Activated CD4-positive, alpha-beta T cell treated with anti-CD3 and anti-CD28 coated beads, Interleukin-2, amount 50 U/mL, for 24 hours (primary cell): ENCODE measurements around the gene FNDC3B.

Experiments
- DNase-seq, 2 donors: peaks; one replicate each; pipeline ENCODE4 v3.0.0-alpha.2; 2020; ENCODE audit warnings: low read depth in 1 of 2, low spot score in 1 of 2

FNDC3B gene

GRCh38 chr3:172072543-172072942, 33.2 kb downstream of the FNDC3B start:
- DNase-seq = no peak

GRCh38 chr3:172073262-172073915, 34.0 kb downstream of the FNDC3B start:
- DNase-seq = no peak

- no peak for DNase-seq
These were observed 34.7 kb downstream of the FNDC3B start for GRCh38 chr3:172074032-172074431.

- DNase-seq = no peak
These were observed 35.2 kb downstream of the FNDC3B start for GRCh38 chr3:172074586-172074985.

- no peak for DNase-seq
These were observed 36.8 kb downstream of the FNDC3B start for GRCh38 chr3:172076212-172076611.

- no peak for DNase-seq
These were observed 37.9 kb downstream of the FNDC3B start for GRCh38 chr3:172077197-172077757.

- DNase-seq = no peak
These were observed 38.9 kb downstream of the FNDC3B start for GRCh38 chr3:172078244-172078643.

GRCh38 chr3:172078721-172079120, 39.3 kb downstream of the FNDC3B start:
- no peak for DNase-seq

GRCh38 chr3:172079326-172079976, 40.1 kb downstream of the FNDC3B start:
- no peak for DNase-seq

- no peak for DNase-seq
These were observed 41.1 kb downstream of the FNDC3B start for GRCh38 chr3:172080503-172080902.

- DNase-seq = no peak
These were observed 42.9 kb downstream of the FNDC3B start for GRCh38 chr3:172082269-172082668.

GRCh38 chr3:172082820-172083513, 43.6 kb downstream of the FNDC3B start:
- DNase-seq = no peak

- DNase-seq = no peak
These were observed 44.6 kb downstream of the FNDC3B start for GRCh38 chr3:172083995-172084409.

- DNase-seq = no peak
These were observed 45.6 kb downstream of the FNDC3B start for GRCh38 chr3:172084871-172085556.

GRCh38 chr3:172085557-172085895, 46.1 kb downstream of the FNDC3B start:
- DNase-seq = no peak

GRCh38 chr3:172086071-172086470, 46.7 kb downstream of the FNDC3B start:
- DNase-seq = no peak

- no peak for DNase-seq
These were observed 47.8 kb downstream of the FNDC3B start for GRCh38 chr3:172087198-172087597.

GRCh38 chr3:172087602-172088580, 48.5 kb downstream of the FNDC3B start:
- DNase-seq = no peak

GRCh38 chr3:172089250-172089649, 49.9 kb downstream of the FNDC3B start:
- no peak for DNase-seq

- DNase-seq = no peak
These were observed 50.7 kb downstream of the FNDC3B start for GRCh38 chr3:172090035-172090434.
